NCI-H2227 treated with DMSO at 0.1 percent for 48 hours (cell line): ENCODE data around the gene ZNF837.
"Not testable (repeated sequence)": the region's sequence is repeated elsewhere in the genome, so short reads cannot be mapped to it uniquely, and the experiment has no call there.

ENCODE experiments used
- DNase-seq: peaks from one replicate; lab custom pipeline; 2025; lab: John Stamatoyannopoulos, UW

ZNF837 gene

GRCh38 chr19:58351558-58351878 lies 29.3 kb downstream of the ZNF837 start:
- no peak for DNase-seq

GRCh38 chr19:58350871-58351557 lies 29.8 kb downstream of the ZNF837 start:
- DNase-seq = no peak

GRCh38 chr19:58350001-58350861 lies 30.6 kb downstream of the ZNF837 start:
- no peak for DNase-seq

GRCh38 chr19:58349590-58349989 lies 31.2 kb downstream of the ZNF837 start:
- no peak for DNase-seq

GRCh38 chr19:58348080-58348479 lies 32.8 kb downstream of the ZNF837 start:
- not testable (repeated sequence) for DNase-seq

GRCh38 chr19:58346961-58347929 lies 33.6 kb downstream of the ZNF837 start:
- peak; percentile 93 for DNase-seq

- DNase-seq = no peak
Observed at GRCh38 chr19:58345558-58345957, 35.3 kb downstream of the ZNF837 start.

- no peak for DNase-seq
Observed at GRCh38 chr19:58338825-58339558, 41.8 kb downstream of the ZNF837 start.

- no peak for DNase-seq
Observed at GRCh38 chr19:58338336-58338735, 42.5 kb downstream of the ZNF837 start.

- DNase-seq = no peak
Observed at GRCh38 chr19:58336820-58337219, 44.0 kb downstream of the ZNF837 start.

GRCh38 chr19:58336216-58336615 lies 44.6 kb downstream of the ZNF837 start:
- no peak for DNase-seq

GRCh38 chr19:58335630-58336029 lies 45.2 kb downstream of the ZNF837 start:
- no peak for DNase-seq

GRCh38 chr19:58334691-58335249 lies 46.1 kb downstream of the ZNF837 start:
- no peak for DNase-seq

- no peak for DNase-seq
Observed at GRCh38 chr19:58332697-58333096, 48.1 kb downstream of the ZNF837 start.

GRCh38 chr19:58330458-58330857 lies 50.4 kb downstream of the ZNF837 start:
- no peak for DNase-seq

- DNase-seq = no peak
Observed at GRCh38 chr19:58328999-58329398, 51.8 kb downstream of the ZNF837 start.

GRCh38 chr19:58326914-58327726 lies 53.7 kb downstream of the ZNF837 start, which contains the start of gene ZSCAN22:
TSS of gene ZSCAN22 (plus strand) at chr19:58326994. CDS start at chr19:58334803, 7,809 bp downstream.
- DNase-seq = peak; percentile 100

GRCh38 chr19:58326501-58326913 lies 54.3 kb downstream of the ZNF837 start:
- DNase-seq = no peak

- no peak for DNase-seq
Observed at GRCh38 chr19:58325311-58326022, 55.4 kb downstream of the ZNF837 start.

GRCh38 chr19:58319241-58319640 lies 61.6 kb downstream of the ZNF837 start:
- no peak for DNase-seq
